ENCODE results near the gene TMEM80. TPM values are rescaled to one million over a fixed set of nuclear protein-coding genes. Genes with fewer than 3 reads are reported as not detected.
"Not testable (repeated sequence)": the region's sequence is repeated elsewhere in the genome, so short reads cannot be mapped to it uniquely, and the experiment has no call there.

TMEM80 gene
- total RNA-seq, 1 experiment from 2014 or later = 6.3 TPM

DNA sequence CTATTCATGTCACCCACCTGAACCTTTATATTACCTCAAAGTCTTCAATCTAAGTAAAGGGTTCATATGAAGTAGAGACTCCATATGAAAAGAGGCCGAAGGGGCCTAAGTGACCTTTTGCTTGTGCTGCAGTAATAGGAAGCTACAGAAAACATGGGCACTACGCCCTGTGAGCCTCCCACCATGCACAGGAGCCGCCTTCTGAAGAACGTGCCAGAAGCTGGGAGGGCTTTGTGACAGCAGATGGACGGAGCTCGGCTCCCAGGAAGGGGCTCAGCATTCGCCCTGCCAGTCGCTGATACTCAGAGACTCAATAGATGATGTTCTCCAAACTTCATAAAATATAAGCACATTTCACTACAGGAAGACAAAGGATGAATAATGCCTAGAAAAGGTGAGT is 21.8 kb upstream of the TMEM80 start:
- in situ Hi-C loops (cut with HindIII; ENCODE audit: low pct_unique_long_range_greater_than_20kb, low sequenced_read_pairs) = no loop called here
- DNase-seq (ENCODE audit: low read depth) = no peak

DNA sequence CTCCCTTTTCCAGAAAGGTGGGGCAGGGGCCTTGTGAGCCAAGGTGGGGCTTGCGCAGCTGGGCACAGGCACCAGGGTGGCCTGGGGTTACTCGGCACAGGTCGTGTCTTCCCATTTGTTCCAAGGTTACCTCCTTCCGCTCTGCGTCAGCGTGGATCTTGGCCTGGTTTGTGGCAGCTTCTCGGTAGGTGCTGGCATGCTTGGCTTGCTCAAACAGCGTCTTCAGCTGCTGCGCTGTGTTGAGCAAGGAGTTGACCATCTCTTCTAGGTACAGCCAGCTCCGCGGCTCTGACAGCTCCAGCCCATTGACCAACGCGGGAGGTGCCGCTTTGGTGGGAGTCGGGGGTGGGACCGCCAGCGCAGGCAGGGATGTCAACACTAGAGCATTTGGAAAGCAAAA is 21.2 kb upstream of the TMEM80 start:
- in situ Hi-C loops (cut with HindIII; ENCODE audit: low pct_unique_long_range_greater_than_20kb, low sequenced_read_pairs) = no loop called here

DNA sequence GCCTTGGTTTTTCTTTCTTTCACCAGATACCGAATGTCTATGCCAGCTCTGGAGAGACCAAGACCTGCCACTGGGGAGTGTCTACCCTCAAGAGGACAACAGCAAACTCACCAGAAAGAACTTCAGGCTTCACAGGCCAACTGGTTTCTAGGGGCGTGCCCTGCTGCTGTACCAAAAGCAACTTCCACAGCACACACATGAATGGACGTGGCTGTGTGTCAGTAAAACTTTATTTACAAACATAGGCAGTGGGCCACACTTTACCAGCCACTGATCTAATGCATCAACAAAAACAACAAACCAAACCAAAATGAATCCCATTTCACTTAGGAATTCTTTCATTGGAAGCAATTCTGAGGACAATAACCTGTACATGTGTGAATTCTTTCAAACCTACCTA is 17.3 kb upstream of the TMEM80 start:
- in situ Hi-C loops (cut with HindIII; ENCODE audit: low pct_unique_long_range_greater_than_20kb, low sequenced_read_pairs) = no loop called here
- no peak for DNase-seq (ENCODE audit: low read depth)

More for the DNA sequence above, 21.2 kb upstream of the TMEM80 start:
- DNase-seq (ENCODE audit: low read depth) = no peak

DNA sequence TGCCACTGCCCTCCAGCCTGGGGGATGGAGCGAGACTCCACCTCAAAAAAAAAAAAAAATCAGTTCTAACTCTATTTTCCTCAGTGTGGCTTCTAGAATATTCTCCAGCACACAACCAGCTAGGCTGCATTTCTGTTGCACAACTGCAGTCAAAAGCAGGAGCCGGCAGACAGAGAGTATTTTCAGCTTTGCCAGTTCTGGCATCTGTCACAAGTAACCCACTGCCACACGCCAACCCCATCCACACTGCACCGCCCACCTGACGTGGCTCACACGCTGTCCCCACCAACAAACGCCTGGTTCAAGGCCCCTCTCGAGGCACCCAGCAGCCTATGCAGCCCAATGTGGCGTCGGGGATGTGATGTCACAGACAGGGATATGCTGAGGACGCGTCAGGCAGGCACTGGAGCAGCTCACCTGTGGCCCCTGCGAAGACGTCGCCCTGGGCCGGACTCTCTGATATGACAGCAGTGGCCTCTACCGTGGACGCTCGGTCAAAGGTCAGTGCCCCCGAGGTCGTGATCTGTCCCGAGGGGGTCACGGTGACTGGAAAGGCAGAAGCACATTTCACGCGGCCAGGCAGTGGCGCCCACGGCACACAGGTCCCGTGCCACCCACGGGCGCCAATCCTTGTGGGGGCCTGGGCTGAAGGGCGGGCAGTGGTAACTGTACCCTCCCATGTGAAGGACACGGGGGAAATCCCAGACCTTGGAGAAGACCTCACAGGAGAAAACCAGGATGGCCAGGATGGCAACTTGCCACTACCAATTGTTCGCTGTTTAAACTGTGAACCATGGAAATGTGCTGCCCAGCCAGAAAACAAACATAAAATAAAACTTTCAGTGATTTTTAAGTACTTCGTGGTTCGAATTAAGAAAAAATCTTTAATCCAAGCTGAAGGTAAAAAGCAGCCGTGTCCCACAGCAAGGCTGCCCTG is 16.1 kb upstream of the TMEM80 start:
- in situ Hi-C loops (cut with HindIII; ENCODE audit: low pct_unique_long_range_greater_than_20kb, low sequenced_read_pairs) = no loop called here
- DNase-seq (ENCODE audit: low read depth) = no peak

DNA sequence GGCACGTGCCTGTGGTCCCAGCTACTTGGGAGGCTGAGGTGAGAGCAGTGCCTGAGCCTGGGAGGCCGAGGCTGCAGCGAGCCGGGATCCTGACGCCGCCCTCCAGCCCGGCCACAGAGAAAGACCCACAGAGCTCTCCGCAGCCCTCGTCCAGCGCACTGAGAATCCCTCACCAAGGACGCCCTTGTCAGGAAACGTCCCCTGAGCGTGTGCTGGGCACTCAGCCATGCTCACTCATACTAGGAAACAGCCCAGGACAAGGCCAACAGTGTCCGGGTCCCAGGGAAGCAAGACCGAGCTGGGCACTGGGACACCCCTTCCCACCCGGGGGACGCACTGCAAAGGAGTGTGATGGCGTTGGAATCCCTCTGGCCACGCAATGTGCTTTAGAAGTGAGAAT is 15.1 kb upstream of the TMEM80 start:
- no peak for DNase-seq (ENCODE audit: low read depth)
- in situ Hi-C loops (cut with HindIII; ENCODE audit: low pct_unique_long_range_greater_than_20kb, low sequenced_read_pairs) = no loop called here

DNA sequence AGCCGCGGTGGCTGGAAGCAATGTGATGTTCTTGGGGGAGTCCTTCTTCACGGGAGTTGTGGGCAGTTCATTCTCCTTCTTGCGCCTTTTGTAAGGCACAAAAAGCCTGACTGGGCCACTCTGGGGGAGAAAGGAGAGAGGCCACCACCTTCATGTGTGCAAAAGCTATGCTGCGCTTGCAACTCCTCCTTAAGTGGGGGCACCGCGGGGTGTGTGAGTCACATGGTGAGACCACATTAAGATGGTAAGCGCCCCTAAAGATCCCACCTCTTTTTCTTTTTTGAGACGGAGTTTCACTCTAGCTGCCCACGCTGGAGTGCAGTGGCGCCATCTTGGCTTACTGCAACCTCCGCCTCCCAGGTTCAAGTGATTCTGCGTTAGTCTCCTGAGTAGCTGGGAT is 14.6 kb upstream of the TMEM80 start:
- in situ Hi-C loops (cut with HindIII; ENCODE audit: low pct_unique_long_range_greater_than_20kb, low sequenced_read_pairs) = no loop called here
- DNase-seq (ENCODE audit: low read depth) = no peak

DNA sequence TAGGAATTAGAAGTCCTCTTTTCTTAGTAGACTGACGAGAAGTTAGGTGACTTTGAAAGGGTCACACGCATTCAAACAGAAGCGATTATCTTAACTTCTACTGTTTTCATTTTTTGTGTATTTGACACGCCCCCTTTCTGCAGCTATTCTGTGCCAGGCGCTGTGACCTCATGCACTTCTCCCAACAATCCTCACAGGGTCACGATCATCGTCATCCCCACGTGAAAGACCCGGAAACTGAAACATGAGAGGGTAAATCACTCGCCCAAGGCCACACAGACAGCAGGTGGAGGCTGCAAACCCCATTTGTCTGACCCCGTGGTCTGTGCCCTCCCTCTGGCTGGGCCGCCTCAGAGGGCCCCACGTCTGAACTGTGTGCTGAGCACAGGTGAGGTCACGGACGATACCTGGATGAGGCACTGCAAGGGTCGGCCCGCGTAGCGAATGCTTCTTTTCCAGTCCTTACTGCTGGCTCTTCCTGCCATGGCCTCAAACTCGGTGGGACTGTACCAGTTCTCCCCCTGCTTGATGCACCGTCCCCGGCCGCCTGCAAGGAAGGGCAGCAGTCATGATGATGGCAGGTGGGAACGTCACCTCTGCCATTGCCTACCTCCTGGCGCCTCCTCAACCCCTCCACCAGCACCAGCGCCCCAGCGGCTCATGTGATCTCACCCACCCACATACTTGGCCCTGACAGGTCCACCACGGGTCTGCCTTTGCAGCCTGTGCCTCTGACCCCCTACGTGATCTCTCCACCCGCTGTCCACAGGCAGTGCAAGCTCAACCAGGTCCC is 9.0 kb upstream of the TMEM80 start:
- in situ Hi-C loops (cut with HindIII; ENCODE audit: low pct_unique_long_range_greater_than_20kb, low sequenced_read_pairs) = no loop called here
- DNase-seq (ENCODE audit: low read depth) = no peak

DNA sequence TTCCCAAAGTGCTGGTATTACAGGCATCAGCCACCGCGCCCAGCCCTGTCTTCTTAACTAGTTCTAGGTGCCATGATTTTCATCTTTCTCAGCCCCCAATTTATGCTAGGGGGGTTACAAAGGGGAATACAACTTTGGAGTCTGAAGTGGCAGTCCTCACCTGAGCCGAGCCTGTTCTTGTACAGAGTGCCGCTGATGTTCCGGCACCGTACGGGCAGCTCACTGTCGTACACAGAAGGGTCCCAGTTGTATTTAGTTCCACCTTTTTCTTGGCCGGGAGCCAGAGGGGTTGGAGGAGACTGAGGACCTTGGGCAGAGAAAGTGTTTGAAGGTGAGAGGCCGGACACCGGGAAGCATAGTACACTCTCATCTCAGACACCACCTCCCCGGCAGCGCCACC is 7.9 kb upstream of the TMEM80 start:
- DNase-seq (ENCODE audit: low read depth) = no peak
- in situ Hi-C loops (cut with HindIII; ENCODE audit: low pct_unique_long_range_greater_than_20kb, low sequenced_read_pairs) = no loop called here

DNA sequence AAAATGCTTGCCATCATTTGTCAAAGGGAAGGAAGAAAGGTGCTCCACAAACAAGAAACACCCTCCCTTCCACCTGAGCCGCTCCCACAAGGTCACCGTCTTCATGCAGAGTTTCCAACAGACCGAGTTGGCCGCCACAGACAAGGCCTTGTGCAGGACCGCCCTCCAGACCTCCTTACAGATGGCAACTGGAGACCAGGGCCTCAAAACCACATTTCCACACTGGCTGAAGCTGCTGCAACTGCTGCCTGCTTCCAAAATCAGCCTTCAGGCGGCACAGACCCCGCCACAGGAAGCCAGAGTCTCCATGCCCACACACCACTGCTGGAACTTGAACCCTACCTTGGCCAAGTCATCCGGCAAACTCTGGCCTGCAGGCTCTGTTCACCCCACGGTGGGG is 6.9 kb upstream of the TMEM80 start:
- in situ Hi-C loops (cut with HindIII; ENCODE audit: low pct_unique_long_range_greater_than_20kb, low sequenced_read_pairs) = no loop called here
- DNase-seq (ENCODE audit: low read depth) = no peak

DNA sequence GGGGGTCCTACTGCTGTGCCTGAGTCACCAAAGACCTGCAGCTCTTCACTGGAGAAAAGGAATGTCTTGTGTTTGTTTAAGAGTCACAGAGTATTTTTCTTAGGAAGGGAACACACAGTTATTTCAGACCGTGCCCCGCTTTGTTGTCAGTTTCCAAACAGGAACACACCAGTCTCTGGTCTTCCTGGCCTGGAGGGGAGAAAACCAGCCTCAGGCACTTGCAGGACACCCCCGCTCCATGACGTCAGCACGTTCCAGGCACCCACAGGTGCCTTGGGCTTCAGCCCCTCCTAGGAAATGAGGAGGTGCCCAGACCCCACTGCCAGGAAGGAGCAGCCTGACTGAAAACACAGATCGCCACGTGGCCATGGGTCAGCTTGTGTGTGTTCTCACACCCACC is 6.0 kb upstream of the TMEM80 start:
- DNase-seq (ENCODE audit: low read depth) = no peak
- in situ Hi-C loops (cut with HindIII; ENCODE audit: low pct_unique_long_range_greater_than_20kb, low sequenced_read_pairs) = no loop called here

DNA sequence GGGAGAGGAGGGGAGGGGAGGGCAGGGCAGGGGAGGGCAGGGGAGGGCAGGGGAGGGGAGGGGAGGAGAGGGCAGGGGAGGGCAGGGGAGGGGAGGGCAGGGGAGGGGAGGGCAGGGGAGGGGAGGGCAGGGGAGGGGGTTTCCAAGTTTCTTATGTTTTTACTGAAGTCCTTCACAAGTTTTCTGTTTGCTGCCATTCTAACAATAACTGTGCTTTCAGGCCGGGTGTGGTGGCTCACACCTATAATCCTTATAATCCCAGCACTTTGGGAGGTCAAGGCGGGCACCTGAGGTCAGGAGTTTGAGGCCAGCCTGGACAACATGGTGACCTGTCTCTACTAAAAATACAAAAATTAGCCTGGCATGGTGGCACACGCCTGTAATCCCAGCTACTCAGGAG is 5.4 kb upstream of the TMEM80 start:
- in situ Hi-C loops (cut with HindIII; ENCODE audit: low pct_unique_long_range_greater_than_20kb, low sequenced_read_pairs); DNase-seq (ENCODE audit: low read depth): not testable (repeated sequence)

DNA sequence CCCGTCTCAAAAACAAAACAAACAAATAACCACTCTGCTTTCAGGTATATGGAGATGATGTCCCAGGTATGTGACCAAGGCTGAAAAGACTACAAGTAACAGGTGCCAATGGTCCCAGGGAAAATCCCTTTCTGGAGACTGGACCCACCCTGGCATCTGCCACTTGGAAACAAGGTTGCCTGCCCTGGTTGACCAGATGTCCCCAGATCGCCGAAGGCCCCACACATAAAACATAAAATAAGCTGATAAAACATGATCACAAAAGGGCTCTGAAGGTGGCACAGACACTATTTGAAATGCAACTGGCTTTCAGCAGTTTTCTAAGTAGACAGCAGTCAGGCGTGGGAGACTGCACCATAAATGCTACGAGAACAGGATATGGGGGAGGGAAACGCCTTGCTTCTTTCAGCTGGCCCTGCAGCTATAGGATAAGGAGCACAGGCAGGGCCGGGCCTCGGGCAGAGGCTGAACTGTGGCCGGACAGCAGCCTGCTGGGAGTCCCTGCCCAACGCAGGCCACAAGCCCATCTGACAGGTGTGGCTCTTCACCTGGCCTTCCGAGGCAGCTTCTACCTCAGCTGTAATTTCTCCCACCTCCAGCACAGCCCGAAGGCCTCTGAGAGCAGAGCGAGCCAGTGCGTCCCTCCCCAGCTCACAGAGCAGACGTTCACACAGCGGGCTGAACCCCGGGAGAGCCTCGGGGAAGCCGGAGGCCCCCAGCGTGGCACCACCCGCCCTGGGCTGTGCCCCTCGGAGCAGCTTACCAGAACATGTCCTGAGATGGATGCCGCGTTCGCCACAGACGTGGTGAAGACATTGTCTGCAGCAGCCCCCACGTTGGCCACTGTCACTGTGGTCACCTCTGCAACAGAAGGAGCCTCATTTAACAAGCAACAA is 4.6 kb upstream of the TMEM80 start:
- in situ Hi-C loops (cut with HindIII; ENCODE audit: low pct_unique_long_range_greater_than_20kb, low sequenced_read_pairs) = no loop called here
- no peak for DNase-seq (ENCODE audit: low read depth)

DNA sequence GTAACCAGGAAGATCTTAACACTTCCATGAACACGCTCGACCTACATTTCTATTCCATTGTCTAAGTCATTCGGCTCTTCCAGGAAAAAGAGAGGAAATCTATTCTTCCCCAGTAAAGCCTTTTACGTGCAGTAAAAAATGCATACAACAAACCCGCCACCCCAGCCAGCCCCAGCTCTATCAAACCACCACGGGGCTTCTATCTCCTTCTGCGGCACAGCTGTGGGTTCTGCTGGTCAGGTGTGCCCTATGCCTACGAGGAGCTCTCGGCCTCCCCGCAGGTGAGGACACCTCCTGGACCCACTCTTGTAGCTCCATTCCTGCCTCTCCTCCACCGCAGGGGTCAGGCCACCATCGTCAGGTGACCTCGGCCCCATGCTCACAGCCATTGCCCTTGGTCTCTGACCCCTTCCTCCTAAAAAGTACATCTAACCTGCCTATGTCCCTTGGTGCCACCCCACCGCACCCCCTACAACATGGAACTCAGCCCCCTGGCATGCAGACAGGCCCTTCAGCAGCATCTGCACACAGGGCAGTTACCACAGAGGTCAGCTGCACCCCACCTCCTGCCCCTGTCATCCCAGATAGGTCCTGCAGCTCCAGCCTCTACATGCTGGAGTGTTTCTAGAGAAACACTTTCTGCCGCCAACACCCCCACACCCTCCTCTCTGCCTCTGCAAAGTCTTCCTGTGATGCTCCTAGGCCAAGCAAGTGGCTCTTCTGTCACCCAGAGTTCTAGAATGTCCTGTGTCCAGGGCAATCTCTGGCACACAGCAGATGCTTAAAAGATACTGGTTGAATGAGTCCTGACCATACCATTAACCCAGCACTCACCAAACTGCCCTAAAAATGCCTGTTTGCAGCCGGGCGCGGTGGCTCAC is 3.7 kb upstream of the TMEM80 start:
- in situ Hi-C loops (cut with HindIII; ENCODE audit: low pct_unique_long_range_greater_than_20kb, low sequenced_read_pairs) = no loop called here
- no peak for DNase-seq (ENCODE audit: low read depth)

DNA sequence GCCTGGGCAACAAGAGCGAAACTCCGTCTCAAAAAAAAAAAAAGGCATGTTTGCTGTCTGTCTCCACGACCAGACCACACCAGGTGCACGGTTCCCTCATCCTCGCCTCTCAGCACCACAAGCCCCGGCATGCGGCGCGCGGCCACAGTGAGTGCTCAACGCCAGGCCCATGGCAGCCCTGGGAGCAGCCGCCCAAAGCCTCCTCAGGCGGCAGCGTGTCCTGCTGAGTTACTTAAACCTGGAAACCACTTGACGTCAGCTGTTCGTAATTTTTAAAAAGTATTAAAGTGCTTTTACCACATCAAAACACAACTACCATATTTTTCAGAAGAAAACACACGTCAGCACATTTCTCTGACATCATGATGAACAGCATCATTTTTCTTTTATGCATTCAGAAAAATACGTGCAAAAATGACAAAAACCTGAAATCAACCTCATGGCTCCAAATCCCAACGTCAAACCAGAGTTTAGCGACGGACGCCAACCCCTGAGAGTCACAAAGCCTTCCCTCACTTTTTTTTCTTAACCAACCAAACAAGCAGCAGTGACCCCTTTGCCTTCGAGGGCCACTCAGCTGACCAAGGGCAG is 2.7 kb upstream of the TMEM80 start:
- in situ Hi-C loops (cut with HindIII; ENCODE audit: low pct_unique_long_range_greater_than_20kb, low sequenced_read_pairs) = no loop called here
- no peak for DNase-seq (ENCODE audit: low read depth)

DNA sequence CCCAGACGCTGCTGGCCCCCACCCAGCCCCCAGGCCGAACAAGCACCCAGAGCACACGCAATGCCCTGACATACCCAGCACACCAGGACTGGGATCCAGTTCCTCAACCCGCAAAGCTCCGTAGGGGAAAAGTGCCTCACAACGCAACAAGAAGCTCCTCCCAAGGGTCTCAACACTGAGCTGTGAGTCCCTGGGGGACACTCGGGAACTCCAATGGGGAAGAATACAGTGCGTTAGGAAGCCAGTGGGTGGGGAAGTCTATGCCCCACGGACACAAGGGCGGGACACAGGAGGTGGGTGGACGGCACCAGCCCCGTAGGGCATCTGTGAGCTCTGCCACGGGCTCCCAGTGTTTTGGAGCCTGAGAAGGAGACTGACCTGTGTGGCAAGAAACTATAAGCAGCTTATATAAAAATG is 2.2 kb upstream of the TMEM80 start:
- DNase-seq (ENCODE audit: low read depth) = no peak
- in situ Hi-C loops (cut with HindIII; ENCODE audit: low pct_unique_long_range_greater_than_20kb, low sequenced_read_pairs) = no loop called here

DNA sequence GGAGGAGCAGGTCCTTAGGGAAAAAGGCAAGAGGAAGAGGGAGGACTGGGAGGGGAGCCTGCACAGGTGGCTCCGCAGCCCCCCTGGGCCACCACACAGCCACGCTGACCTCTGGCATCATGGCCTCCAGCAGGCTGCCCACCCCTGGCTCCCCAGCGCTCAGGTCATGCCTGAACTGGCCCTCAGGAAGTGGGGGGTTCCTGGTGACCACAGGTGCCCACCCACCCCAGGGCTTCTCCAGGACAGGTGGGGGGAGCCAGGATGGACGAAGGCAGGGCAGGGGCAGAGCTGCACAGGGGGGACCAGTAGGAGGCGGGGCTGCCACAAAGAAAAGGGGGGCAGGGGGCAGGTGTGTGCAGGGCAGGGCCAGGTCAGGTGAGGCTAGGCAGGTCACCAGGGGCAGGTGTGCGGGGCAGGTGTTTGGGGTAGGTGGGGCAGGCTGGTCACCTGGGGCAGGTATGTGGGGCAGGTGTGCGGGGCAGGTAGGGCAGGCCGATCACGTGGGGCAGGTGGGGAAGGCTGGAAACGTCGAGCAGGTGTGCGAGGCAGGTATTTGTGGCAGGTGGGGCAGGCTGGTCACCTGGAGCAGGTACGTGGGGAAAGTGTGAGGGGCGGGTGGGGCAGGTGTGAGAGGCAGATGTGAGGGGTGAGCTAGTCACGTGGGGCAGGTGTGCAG is 1.6 kb upstream of the TMEM80 start:
- no peak for DNase-seq (ENCODE audit: low read depth)
- in situ Hi-C loops (cut with HindIII; ENCODE audit: low pct_unique_long_range_greater_than_20kb, low sequenced_read_pairs) = no loop called here

Data from Caki2 (cell line).